Activated CD4-positive, alpha-beta T cell treated with anti-CD3 and anti-CD28 coated beads, Interleukin-2, amount 50 U/mL, for 24 hours (primary cell): ENCODE results near the gene RASA3.

ENCODE experiments used
- DNase-seq, 2 donors: peaks; one replicate each; pipeline ENCODE4 v3.0.0-alpha.2; 2020; ENCODE audit warnings: low read depth in 1 of 2, low spot score in 1 of 2

Gene RASA3

DNA sequence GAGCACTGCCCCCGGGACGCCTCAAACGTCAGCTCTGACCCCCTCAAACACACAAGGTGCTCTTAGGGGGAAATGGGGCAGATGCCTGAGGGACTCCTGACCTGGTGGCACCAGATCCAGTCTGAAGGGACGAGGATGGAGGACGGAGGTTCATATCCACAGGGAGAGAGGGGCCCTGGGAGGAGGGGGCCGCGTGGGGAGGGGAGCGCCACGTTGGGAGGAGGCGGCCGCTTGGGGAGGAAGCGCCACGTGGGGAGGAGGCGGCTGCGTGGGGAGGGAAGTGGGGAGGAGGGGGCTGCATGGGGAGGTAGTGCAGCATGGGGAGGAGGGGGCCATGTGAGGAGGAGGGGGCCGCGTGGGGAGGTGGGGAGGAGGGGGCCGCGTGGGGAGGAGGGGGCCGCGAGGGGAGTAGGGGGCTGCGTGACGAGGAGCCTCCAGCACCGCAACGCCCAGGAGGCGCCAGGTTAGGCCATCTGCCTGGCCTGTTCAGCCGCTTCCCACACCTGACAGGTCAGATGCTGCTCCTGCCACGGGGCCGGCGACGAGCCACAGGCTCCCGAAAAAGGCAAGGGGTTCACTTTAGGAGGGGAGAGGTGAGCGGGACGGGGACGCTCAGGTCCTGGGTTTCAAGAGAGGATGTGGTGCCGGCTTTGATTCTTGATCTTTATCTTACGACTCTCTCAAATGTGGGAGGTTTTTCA lies 121.9 kb downstream of the RASA3 start:
- no peak for DNase-seq

DNA sequence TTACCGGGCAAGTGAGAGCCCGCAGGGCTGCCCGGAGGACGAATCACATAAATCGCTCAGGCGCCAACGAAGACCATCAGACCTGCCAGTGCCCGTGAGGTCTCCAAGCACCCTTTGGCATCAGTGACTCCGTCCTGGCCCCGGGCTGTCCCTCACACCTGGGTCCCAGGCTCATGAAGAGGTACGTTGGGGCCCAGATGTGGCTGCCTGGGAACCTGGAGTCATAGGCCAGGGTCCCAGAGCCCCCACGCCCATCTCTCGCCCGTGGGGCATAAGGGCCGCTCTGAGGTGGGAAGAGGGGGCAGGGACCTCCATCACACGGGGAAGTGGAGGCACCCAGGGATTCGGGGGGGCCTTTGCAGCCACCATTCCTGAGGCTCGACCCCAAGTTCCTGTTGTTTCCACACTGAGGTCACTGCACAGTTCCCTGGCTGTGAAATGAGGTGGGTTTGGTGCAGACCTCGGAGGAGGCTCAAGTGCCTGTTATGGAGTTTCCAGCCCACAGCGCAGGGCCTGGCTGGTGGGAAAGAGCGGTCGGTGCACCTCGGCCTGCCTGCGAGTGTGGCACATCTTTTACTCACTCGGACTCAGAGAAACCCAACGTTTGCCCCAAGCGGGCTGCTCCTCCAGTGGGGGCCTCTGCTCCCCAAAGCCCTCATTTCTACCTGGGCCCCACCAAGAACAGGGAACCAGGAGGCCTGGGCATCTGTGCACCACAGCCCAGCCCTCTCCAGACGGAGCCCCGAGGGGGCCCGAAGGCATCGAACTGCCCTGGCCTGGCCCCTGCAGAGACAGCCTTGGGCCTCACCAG lies 122.6 kb downstream of the RASA3 start:
- no peak for DNase-seq

GRCh38 chr13:114008964-114009589 lies 123.3 kb downstream of the RASA3 start:
- DNase-seq: no peak

GRCh38 chr13:114007566-114007965 lies 124.9 kb downstream of the RASA3 start:
- no peak for DNase-seq

GRCh38 chr13:114005206-114005724 lies 127.2 kb downstream of the RASA3 start:
- no peak for DNase-seq

GRCh38 chr13:114004420-114005205 lies 127.8 kb downstream of the RASA3 start:
- no peak for DNase-seq

DNA sequence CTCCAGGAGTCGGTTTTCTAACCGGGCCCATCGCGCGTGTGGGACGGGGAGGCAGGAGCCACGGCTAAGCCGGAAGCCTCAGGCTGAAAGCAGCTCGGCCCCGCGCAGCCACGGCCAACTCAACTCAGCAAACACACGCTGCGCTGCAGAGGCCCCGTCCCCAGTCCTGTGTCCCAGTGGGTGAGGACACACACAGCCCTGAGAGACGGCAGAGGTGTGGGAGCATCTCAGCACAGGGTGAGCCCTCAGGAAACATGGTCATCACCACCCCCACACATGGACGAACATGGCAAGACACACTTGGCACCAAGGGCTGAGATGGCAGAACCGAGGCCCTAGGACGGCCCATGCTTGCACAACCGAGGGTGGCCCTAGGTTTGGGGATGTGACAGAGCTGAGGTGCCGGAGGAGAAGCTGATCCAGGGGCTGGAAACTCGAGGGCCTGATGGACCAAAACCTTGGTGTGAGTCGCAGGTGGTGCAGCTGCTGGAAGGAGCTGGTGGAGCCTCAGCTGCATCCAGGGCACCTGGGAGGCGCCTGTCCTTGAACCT lies 129.6 kb downstream of the RASA3 start:
- DNase-seq: no peak

- DNase-seq: no peak
These were observed 130.3 kb downstream of the RASA3 start for GRCh38 chr13:114002009-114002544.

DNA sequence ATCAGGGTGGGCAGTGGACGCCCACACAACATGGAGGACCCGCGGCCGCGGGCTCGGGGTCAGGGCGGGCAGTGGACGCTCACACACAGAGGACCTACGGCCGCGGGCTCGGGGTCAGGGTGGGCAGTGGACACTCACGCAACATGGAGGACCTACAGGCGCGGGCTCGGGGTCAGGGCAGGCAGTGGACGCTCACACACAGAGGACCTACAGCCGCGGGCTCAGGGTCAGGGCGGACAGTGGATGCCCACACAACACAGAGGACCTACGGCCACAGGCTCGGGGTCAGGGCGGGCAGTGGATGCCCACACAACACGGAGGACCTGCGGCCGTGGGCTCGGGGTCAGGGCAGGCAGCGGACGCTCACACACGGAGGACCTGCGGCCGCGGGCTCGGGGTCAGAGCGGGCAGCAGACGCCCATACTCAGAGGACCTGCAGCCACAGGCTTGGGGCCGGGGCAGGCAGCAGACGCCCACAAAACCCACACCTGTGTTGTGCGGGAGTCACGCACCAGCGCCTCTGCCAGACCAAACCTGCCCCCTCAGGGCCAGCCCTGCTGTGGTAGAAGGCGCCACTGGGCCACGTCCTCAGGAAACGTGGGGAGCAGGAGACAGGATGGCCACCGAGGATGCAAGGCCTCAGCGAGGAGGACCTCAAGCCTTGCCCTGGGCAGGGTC lies 131.0 kb downstream of the RASA3 start:
- no peak for DNase-seq

DNA sequence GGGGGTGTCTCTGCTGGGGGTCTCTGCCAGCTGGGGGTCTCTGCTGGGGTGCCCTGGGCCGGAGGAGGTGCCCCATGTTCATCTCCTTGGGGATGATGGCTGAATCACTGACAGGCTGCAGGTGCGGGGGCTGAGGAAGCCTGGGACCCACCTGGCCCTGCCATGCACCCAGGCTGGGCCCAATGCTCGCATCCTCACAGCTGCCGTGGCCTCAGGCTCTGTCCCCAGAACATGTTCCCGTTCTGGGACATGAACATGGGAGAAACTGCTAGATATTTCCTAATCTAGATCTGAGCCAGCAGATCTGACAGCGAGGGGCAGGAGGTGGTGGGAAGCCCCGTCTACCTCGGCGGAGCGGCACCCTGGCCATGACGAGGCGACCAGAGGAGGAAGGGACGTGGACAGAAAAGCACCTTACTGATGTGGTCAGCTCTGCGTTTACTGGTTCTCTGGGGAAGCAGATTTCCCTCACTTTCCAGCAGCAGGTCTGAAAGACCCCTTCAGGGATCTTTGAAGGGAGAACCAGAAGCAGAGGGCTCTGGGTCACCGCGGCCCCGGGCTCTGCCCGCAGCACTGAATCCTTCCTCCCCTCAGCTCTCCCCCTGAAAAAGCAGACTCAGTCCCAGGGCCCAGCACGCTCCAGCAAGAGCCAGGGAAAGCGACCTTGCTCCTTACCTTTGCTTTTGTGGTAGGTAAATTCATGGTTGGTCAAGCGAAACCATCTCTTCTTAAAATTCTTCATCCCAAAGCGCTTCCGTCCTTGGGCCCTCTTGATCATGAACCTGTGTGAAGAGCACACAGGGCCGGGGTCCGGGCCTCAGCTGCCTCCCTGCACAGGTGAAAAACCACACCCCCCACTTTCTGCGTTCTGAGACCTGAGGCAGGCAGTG lies 132.0 kb downstream of the RASA3 start:
- DNase-seq: no peak

GRCh38 chr13:113999618-113999910 lies 132.9 kb downstream of the RASA3 start:
- DNase-seq: no peak

- DNase-seq: no peak
These were observed 133.4 kb downstream of the RASA3 start for GRCh38 chr13:113998781-113999617.

GRCh38 chr13:113997845-113998751 lies 134.3 kb downstream of the RASA3 start:
- DNase-seq: no peak

DNA sequence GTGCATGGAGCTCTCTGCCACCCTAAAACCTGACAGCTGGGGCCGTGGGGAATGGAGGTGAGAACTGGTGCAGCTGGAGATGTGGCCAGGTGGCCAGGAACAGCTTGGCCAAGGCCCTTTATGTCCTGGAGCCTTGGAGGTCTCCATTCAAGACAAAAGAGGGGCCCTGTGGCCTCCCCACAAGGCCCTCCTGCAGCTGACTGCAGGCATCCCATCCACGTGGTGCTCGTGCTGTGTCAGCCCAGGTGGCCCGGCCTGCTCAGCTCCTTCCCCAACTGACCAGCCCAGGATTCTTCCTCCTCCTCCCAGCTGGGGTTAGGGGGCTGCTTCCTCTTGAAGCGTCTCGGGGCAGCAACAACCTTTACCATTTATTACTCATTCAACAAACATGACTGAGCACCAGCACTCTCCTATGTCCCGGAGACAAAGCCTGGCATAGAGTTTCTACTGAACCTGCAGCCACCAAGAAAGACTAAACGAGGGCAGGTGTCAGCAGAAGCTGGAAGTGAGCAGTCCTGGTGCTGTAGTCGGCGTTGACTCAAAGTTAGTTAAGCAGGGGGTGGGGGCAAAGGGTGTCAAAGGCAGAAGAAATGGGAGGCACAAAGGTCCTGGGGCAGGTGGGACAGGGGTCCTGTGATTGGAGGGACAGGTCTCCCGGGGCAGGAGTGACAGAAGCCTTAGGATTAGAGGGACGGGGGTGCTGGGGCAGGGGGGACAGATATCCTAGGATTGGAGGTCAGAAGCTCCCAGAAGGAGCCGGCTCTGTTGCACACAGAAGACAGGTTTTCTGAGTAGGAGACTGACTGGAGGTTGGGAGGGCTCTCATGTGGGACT lies 135.3 kb downstream of the RASA3 start:
- no peak for DNase-seq

- no peak for DNase-seq
These were observed 136.1 kb downstream of the RASA3 start for GRCh38 chr13:113996081-113996911.
